GM12878 (cell line): ENCODE data around the gene CFAP52. TPM values are rescaled to one million over a fixed set of nuclear protein-coding genes. Genes with fewer than 3 reads are reported as not detected.

Source experiments
- ATAC-seq: fragments of 200-7000 bp; cut with Tn5 transposase; 3 replicates; pipeline ENCODE4 v1.9.1; 2020; ENCODE audit warnings: mild to moderate bottlenecking, moderate library complexity
- BruUV-seq: library from RNA; stranded (reverse); fragments of 400-500 nt; replicated peaks from 2 replicates; lab custom pipeline; 2021; lab: Mats Ljungman, UMichigan
- CTCF ChIA-PET: fragments of 300-600 bp; sonication (Branson Sonifier 250); formaldehyde crosslinking; extraction: SDS; loops from one replicate; lab custom pipeline; 2021; ENCODE audit warnings: inconsistent platforms; lab: Yijun Ruan, JAX
- POLR2A ChIA-PET: fragments of 350-600 bp; formaldehyde crosslinking; extraction: SDS; loops from one replicate; lab custom pipeline; 2021; ENCODE audit warnings: inconsistent platforms; lab: Charles Lee
- RAD21 ChIA-PET: fragments of 300-600 bp; sonication (Branson Sonifier 250); formaldehyde crosslinking; loops from one replicate; lab custom pipeline; 2023; ENCODE audit warnings: antibody characterized with exemption; ENCODE audit not compliant: unreplicated experiment; lab: Charles Lee
- SMC1A ChIA-PET: fragments of 300-600 bp; sonication (Branson Sonifier 250); formaldehyde crosslinking; loops from one replicate; lab custom pipeline; 2023; ENCODE audit not compliant: unreplicated experiment, uncharacterized antibody; lab: Charles Lee
- DNase-seq: peaks from one replicate; pipeline ENCODE4 v3.0.0-alpha.2; 2011; ENCODE audit warnings: low read depth, low spot score
- FAIRE-seq: peaks from 3 replicates; lab custom pipeline; 2011; peaks lifted over from hg19 to GRCh38; lab: Jason Lieb, UNC
- H2AFZ ChIP-seq: 2 replicates; pipeline ENCODE4 v1.6.0; 2011; ENCODE audit warnings: low read depth, low read length, control low read depth; ENCODE audit not compliant: control insufficient read depth
- H3K27ac ChIP-seq: 2 replicates; pipeline ENCODE4 v1.5.1; 2011; ENCODE audit warnings: control low read depth; ENCODE audit not compliant: control insufficient read depth, insufficient read depth
- H3K27me3 ChIP-seq, 2 experiments: replicated peaks in 1 of 2; 2 replicates each; pipeline versions ENCODE4 v1.6.0 to v1.6.1; 2011; ENCODE audit warnings: low read length in 1 of 2; ENCODE audit not compliant: control insufficient read depth in 2 of 2, insufficient read depth in 2 of 2
- H3K36me3 ChIP-seq, 2 experiments: 2 replicates each; pipeline ENCODE4 v1.5.1; 2011; ENCODE audit warnings: low read length in 1 of 2; ENCODE audit not compliant: control insufficient read depth in 2 of 2, insufficient read depth in 2 of 2
- H3K4me1 ChIP-seq: 2 replicates; pipeline ENCODE4 v1.6.1; 2011; ENCODE audit warnings: mild to moderate bottlenecking, low read length, moderate library complexity, mixed read lengths; ENCODE audit not compliant: control insufficient read depth, insufficient read depth
- H3K4me2 ChIP-seq: 2 replicates; pipeline ENCODE4 v1.6.0; 2011; ENCODE audit warnings: control low read depth; ENCODE audit not compliant: control insufficient read depth, insufficient read depth
- H3K4me3 ChIP-seq: fragments of 200-600 bp; sonication (generic); 2 replicates; pipeline ENCODE4 v1.5.1; 2016
- H3K79me2 ChIP-seq: 2 replicates; pipeline ENCODE4 v1.6.0; 2011; ENCODE audit warnings: low read length; ENCODE audit not compliant: control insufficient read depth, insufficient read depth
- H3K9ac ChIP-seq: 2 replicates; pipeline ENCODE4 v1.8.0; 2011; ENCODE audit warnings: low read length, control low read depth, mixed read lengths; ENCODE audit not compliant: control insufficient read depth, insufficient read depth
- H3K9me3 ChIP-seq: replicated peaks from 3 replicates; pipeline ENCODE4 v1.5.1; 2011; ENCODE audit warnings: mild to moderate bottlenecking, low read length; ENCODE audit not compliant: control insufficient read depth, insufficient read depth
- H4K20me1 ChIP-seq: 2 replicates; pipeline ENCODE4 v1.6.0; 2011; ENCODE audit not compliant: control insufficient read depth, insufficient read depth
- CHD4 ChIP-seq: fragments of 200-600 bp; sonication (generic); IDR thresholded peaks from 2 replicates; pipeline ENCODE4 v1.6.1; 2016; ENCODE audit warnings: mild to moderate bottlenecking
- CUX1 ChIP-seq: IDR thresholded peaks from 2 replicates; pipeline ENCODE4 v1.6.1; 2012; ENCODE audit warnings: improper control_type of control experiment, low read depth, low read length; ENCODE audit not compliant: insufficient replicate concordance
- EGR1 ChIP-seq, 2 experiments: IDR thresholded peaks; 1 replicate in 1 of 2; 2 replicates in 1 of 2; pipeline ENCODE4 v1.6.1; 2011 to 2012; ENCODE audit warnings: low read depth in 2 of 2, low read length in 2 of 2, borderline replicate concordance in 1 of 2, mild to moderate bottlenecking in 1 of 2, moderate library complexity in 1 of 2
- HCFC1 ChIP-seq: fragments of 150-350 bp; IDR thresholded peaks from 2 replicates; pipeline ENCODE4 v1.6.1; 2014; ENCODE audit warnings: low read length
- JUND ChIP-seq: IDR thresholded peaks from 2 replicates; pipeline ENCODE4 v1.6.1; 2012; ENCODE audit warnings: low read depth, mild to moderate bottlenecking, low read length, improper control_type of control experiment, moderate library complexity
- MAX ChIP-seq: IDR thresholded peaks from 2 replicates; pipeline ENCODE4 v1.6.1; 2012; ENCODE audit warnings: low read depth, low read length, improper control_type of control experiment
- NFIC ChIP-seq: IDR thresholded peaks from 2 replicates; pipeline ENCODE4 v1.6.1; 2012; ENCODE audit warnings: low read depth, mild to moderate bottlenecking, inconsistent platforms, low read length, moderate library complexity
- NFYB ChIP-seq: IDR thresholded peaks from 2 replicates; pipeline ENCODE4 v1.6.1; 2011; ENCODE audit warnings: low read depth, mild to moderate bottlenecking, low read length, improper control_type of control experiment, moderate library complexity; ENCODE audit not compliant: insufficient read depth
- NR2C2 ChIP-seq: IDR thresholded peaks from 2 replicates; pipeline ENCODE4 v1.6.1; 2011; ENCODE audit warnings: borderline replicate concordance, low read depth; ENCODE audit not compliant: control insufficient read depth, insufficient read length
- RELA ChIP-seq: fragments of 450-650 bp; IDR thresholded peaks from 2 replicates; pipeline ENCODE4 v1.8.0; 2014; ENCODE audit warnings: borderline replicate concordance; ENCODE audit not compliant: partially characterized antibody
- RELB ChIP-seq: fragments of 450-650 bp; IDR thresholded peaks from 2 replicates; pipeline ENCODE4 v1.6.1; 2017; ENCODE audit warnings: low read depth, mild to moderate bottlenecking, moderate library complexity
- TBL1XR1 ChIP-seq: IDR thresholded peaks from 2 replicates; pipeline ENCODE4 v1.6.1; 2012; ENCODE audit warnings: low read depth, low read length, improper control_type of control experiment
- TCF12 ChIP-seq: IDR thresholded peaks from 2 replicates; pipeline ENCODE4 v1.6.1; 2011; ENCODE audit warnings: low read depth, mild to moderate bottlenecking, low read length
- TCF7 ChIP-seq: IDR thresholded peaks from 2 replicates; pipeline ENCODE4 v1.6.1; 2014; ENCODE audit warnings: antibody characterized with exemption, borderline replicate concordance
- ZBTB11 ChIP-seq: fragments of 450-650 bp; formaldehyde crosslinking; IDR thresholded peaks from 2 replicates; pipeline ENCODE4 v1.5.0; 2022; ENCODE audit warnings: mild to moderate bottlenecking, missing genetic modification characterization
- WGBS: methylation state at CpG from one replicate; pipeline ENCODE4 v1.1.6; 2016; ENCODE audit warnings: low lambda C conversion rate; ENCODE audit not compliant: insufficient replicate concordance, insufficient coverage; ENCODE audit errors: missing lambda C conversion rate; 5-methylcytosine and 5-hydroxymethylcytosine counted together
- in situ Hi-C: fragments of 300-500 bp; cut with MboI; formaldehyde crosslinking; loops from 9 replicates; pipeline ENCODE4 v1.14.3; 2018; ENCODE audit warnings: mixed read lengths
- intact Hi-C: fragments of 100-400 bp; cut with micrococcal nuclease; formaldehyde crosslinking; loops from one replicate; pipeline ENCODE4 v1.14.2; 2022; ENCODE audit not compliant: unreplicated experiment
- polyA plus RNA-seq, 11 experiments: library from polyadenylated mRNA; depleted of rRNA in 4 of 11; unstranded in 6 of 11; stranded (reverse) in 5 of 11; fragments of >200 nt; fragmentation: Nextera tagmentation in 4 of 11; fragmentation: Illumina TruSeq in 1 of 11; extraction: Ambion mirVana in 4 of 11; extraction: Trizol in 1 of 11; gene quantifications; 1 replicate in 1 of 11; 2 replicates in 10 of 11; pipeline versions ENCODE4 v1.2.1 to v1.2.3, GENCODE V29; 2011 to 2016; ENCODE audit warnings: inconsistent platforms in 2 of 11, missing spikeins in 2 of 11, low read depth in 1 of 11
- total RNA-seq, 4 experiments: library from RNA; depleted of rRNA in 3 of 4; stranded (reverse); fragments of >200 nt in 3 of 4; fragmentation: Illumina TruSeq in 1 of 4; extraction: Trizol in 1 of 4; gene quantifications; 2 replicates each; pipeline versions ENCODE4 v1.2.1 to v1.2.3, GENCODE V29; 2013 to 2021

CFAP52 gene
- total and polyA plus RNA-seq, 10 of the 15 experiments (the other 5 are each of a cell fraction or from before 2014, with no cell fraction given), result 0.05 to 0.14 TPM; not detected in 8

- Histone ChIP-seq H4K20me1 (no peaks in the 10 kb centered on the region), H3K4me1 (no peaks in the 10 kb centered on the region), H2AFZ (no peak overlapping the region), H3K36me3 (no peaks in the 10 kb centered on the region), H3K9me3 (no peaks in the 10 kb centered on the region), H3K79me2 (no peaks in the 10 kb centered on the region), H3K4me2 (no peak overlapping the region), H3K27ac (no peak overlapping the region), H3K27me3 (no peaks in the 10 kb centered on the region), H3K4me3 (no peak overlapping the region), H3K9ac (no peak overlapping the region)
- FAIRE-seq, result no peak
- in situ Hi-C loops, result loop anchor here (5.0 kb wide), 1 partner anchor 48 kb away; no protein-coding TSS in a partner anchor
- DNase-seq, result no peak
- SMC1A ChIA-PET, result no interaction called here
- no TSS peak for BruUV-seq
- RAD21 ChIA-PET, result no interaction called here
- 43% methylated on average over 6 of the region's 6 CpGs for WGBS
- CTCF ChIA-PET, result no interaction called here
- no peak for ATAC-seq
- intact Hi-C loops, result no loop called here
- POLR2A ChIA-PET, result no interaction called here
- TF ChIP-seq CUX1 (no peak), EGR1 (IDR thresholded peaks at IDR 0.05; ENCODE audit: borderline replicate concordance in 1 of 2, low read depth in 2 of 2, low read length in 2 of 2) (no peak), TCF12 (no peak), JUND (no peak), ZBTB11 (CRISPR knock-in tag) (no peak), RELA (no peak), RELB (no peak), CHD4 (no peak), TBL1XR1 (no peak), HCFC1 (no peak), NFIC (no peak), NR2C2 (no peak), NFYB (no peak), TCF7 (no peak), MAX (no peak)
Observed at GRCh38 chr17:9594065-9594464, 17.6 kb downstream of the CFAP52 start.
